Embryonic facial prominence (tissue), 1 donor: Measurements from ENCODE around the gene CIAO1.
"Not testable (repeated sequence)": the region's sequence is repeated elsewhere in the genome, so short reads cannot be mapped to it uniquely, and the experiment has no call there.

Experiments used
- DNase-seq: peaks from one replicate; pipeline ENCODE4 v3.0.0-alpha.2; 2016; ENCODE audit errors: extremely low spot score

The CIAO1 gene

DNA sequence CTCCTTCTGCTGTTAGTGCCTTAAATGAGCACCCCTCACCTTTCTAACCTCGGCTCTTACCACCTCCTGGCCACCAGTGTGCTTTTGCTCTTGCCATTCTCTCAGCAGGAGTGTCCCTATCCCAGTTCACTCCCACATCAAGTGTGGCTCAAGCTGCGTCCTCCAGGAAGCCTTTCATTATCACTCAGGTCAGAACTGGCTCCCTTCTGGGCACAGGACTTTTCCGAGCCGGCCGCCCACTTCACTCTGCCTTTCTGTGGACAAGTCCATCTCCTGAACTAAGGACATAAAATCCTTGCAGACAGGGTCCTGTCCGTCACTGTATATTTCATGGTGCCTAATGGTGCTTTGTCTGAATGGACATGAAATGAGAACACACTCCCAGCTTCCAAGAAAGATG is 15.8 kb upstream of the CIAO1 start:
- no peak for DNase-seq

DNA sequence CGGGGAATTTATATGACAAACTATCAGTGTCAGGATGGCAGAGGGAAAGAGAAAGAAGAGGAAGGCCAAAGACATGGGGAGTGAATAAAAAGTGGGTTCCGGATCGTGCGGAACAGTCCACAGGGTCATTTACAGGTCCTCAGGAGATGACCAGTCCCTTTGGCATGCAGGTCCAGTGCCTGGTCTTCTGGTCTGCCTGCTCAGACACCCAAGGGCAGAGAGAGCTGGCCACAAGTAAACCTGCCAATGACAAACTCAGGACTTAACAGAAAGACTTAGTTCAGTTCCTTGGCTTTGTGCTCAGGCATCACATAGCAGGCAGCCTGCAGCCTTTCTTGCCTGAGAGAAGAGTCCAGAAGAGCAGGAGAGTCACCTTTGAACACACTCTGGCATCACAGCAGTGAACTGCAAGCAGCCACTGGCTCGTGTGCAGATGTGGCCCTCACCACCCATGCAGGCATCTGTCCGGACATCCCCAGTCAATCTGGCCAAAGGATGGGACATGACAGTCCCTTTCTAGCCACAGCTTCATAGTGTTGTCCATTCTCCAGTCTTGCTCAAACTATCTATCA is 14.2 kb upstream of the CIAO1 start:
- DNase-seq = no peak

DNA sequence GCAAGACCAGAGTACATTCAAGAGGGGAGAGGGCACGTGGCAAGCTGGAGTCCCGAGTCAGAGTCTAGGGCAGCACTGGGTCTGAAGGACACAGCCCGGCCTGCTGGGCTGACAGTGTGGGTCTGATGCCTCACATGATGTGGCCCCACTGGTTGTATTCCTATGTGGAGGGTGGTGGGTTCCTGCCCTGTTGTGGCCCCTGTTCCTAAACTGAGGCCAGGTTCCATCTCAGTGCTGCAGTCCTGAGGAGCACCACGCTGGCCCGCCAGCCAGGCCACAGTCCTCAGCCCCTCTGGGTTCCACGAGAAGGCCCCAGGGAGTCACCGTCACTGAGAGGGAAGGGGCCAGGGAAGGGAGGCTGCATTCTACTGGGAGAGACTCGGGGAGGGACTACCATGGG is 13.5 kb upstream of the CIAO1 start:
- no peak for DNase-seq

DNA sequence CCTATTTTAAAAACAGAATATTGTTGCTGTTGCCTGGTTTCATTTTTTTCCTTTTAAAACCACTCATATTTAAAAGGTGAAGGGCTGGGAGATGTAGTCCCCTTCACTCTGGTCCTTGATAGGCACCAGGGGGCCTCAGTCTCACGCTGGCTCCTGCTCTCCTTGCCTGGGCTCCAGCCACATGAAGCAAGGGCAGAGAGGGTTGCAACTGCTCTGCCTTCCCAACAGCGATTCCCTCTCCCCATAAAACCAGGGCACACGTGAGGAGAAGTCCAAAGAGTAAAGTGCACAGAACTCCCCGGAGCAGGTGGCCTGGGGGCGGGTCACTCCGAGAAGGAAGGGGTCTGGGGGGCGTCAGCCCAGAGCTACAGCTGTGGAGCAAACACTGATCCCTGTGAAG is 13.0 kb upstream of the CIAO1 start:
- no peak for DNase-seq

DNA sequence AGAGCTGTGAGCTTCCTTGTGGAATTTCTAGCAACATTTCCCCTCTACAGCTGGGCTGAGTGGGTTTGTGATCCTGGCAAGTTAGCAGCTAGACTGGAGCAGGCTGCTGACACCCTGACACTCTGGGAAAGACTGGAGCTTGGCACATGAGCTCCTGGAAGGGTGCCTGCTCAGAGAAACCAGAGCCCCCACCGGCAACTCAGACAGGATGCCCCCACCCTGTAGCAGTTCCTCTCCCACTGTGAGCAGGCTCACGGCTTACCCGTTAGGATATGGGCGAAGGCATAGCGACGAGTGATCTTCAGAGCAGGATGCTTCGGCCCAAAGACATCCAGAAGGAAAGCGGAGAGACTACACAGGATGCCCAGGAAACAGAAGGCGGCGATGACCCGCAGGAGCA is 11.5 kb upstream of the CIAO1 start:
- no peak for DNase-seq

DNA sequence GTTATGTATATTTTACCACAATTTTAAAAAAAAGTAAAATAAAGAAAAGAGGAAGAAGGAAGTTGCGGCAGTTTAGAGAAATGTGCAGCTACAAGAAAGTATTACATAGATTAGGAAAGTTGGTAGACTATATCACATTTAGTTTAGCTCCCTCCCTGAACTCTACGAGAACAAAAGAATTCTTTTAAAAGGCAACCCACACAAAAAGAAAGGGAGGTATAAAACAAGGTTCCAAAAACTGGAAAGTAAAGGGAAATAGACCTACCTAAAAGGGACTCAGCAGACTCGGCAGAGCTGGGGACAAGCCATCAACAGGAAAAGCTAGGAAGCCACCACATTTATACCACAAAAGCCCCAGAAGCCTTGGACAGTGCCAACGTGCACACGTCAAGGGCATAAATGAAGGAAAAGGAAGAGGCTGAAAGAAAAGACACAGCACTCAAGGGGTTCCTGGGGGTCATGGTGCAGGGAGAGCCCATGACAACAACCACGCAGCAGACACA is 9.4 kb upstream of the CIAO1 start:
- DNase-seq = no peak

DNA sequence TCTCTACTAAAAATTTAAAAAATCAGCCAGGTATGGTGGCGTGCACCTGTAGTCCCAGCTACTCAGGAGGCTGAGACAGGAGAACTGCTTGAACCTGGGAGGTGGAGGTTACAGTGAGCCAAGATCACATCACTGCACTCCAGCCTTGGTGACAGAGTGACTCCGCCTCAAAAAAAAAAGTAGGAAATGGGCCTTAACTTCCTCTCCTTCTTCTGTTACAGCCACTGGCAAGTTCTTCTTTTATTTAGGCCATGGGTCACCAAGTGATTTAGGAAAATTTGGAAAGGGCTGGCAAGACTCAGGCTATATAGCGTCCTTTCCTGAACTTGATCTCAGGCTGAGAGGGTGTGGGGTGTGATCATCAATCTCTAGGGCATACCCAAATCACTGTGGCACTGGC is 8.3 kb upstream of the CIAO1 start:
- DNase-seq = not testable (repeated sequence)

DNA sequence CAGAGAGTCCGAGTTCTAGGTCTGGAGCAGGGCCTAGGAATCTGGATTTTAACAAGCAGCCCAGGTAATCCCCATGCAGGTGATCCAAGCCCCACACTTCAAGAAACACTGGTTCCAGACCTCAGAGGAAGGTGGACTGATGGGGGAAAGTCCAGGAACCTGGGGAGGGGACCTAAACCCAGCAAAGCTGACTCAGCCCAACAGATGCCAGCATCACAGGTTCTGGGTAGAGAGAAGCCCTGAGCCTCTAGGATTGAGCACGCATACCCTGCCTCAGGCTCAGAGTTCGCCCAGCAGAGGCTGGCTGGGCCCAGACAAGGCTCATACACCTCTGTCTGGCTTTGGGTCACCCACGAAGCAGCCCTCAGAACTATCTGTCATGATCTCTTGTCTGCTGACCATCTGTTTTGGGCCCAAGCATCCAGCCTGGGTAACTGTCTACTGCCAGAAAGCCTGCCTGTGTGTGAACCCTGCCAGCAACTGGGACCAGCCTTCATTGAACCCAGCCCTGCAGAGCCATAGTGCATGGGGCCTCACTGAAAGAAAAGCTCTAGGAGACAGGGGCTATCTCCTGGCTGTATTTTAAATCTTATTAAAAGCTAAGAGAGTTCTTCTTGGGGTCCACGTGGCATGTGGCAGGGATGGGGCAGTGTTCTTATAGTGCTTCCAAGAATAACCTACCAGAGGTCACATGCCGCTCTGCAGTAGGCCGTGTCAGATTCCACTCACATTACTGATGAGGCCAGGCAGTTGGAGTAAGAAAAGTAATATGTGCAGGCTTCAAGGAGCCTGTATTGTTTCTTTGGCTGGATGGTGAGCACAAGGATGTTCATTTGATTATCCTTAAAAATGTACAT is 7.6 kb upstream of the CIAO1 start:
- DNase-seq = no peak

DNA sequence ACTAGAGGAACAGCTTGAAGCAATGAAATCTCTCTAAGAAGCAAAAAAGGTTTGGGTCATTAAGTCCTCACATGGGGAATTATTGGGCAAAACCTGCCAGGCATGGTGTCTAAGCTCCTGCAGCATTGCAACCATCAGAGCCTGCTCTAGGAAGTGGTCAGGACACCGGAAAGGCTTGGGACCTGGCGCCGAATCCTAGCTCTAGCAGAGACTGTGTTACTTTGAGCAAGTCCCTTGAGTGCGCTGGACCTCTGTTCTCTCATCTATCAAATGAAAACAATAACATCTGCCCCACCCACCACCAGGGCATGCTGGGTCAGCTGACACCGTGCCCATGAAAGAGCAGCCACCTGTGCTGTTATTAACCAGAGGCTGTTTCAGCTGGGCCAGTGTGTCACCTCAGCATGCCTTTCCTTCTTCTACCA is 6.5 kb upstream of the CIAO1 start:
- no peak for DNase-seq

DNA sequence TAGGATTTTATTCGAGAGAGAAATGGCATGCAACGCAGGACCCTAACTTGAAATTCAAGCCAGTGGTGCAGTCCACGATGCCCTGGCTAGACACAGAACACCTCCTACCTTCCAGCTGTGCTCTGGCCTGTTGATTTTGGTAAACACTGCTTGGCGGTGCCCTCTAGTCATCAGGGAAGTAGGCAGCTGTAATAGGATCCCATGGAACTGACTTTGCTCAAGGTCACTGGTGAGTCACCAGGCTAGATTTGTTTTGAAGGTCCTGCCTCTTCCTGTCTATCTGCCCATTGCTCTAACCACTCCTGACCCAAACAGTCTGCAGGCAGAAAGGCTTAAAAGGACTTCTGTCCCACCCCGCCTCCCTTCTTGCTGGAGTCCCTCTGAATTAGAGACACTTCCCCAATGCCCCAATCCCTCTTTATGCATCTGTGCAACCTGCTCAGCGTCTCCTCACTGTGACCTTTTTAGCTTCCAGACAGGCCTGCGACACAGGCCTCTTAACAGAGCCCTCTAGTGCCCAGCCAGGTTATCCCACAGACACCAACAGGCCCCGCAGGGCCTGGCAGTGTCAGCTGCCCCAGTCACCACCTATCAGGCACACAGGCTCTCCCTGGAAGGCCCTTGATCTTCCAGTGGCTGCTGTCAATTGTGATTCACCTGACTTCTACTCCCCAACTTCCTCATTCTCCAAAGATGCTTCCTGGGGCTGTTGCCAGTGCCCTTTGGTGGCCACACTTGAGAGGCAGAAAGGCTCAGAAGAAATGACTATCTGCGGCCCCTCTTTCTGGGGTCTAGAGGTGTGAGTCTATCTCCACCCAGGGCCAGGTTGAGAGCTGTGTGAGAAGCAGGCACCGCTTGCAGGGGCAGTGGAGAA is 5.4 kb upstream of the CIAO1 start:
- DNase-seq = no peak

DNA sequence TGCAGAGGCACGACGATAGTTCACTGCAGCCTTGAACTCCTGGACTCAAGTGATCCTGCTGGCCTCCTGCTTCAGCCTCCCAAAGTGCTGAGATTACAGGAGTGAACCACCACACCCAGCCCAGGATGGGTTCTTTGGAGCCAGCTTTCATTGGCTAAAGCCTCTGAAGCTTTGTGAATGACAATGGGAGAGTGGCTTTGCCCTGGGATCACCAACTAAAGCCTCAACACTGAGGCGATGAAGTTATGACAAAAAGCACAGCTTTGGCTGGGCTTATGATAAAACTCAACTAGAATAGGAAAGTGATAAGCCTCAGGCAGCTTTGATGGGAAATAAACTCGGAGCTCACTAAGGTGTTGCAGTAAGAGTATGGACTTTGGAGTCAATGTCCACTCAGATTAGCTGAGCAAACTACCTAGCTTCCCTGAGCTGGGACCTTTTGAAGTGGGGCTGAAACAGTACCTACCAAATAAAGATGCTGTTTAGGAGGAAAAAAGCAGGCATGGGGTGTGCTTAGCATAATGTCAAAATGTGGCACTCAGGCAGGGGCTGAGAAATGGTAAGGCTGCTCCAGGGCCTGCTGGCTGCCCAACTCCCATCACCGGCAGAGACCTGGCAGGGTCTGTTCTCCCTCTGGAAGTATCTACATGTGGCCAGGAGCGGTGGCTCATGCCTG is 4.6 kb upstream of the CIAO1 start:
- no peak for DNase-seq

DNA sequence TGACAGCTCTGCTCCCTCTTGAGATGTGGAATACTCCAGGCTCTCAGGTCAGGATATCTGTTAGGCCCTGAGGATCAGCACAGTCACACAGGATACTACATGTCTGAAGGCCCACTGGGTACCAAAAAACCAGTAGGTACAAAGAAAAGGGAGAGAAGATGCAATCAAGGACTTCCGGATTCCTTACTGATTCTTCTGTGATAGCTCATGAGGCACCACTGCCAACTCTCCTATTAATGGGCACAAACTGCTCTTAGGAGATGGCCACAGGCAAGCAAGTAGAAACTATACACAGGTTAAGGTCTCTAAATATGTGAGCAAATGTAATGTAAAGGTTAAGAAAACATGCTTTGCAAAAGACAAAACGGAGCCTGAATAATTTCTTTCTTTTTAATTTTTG is 3.7 kb upstream of the CIAO1 start:
- no peak for DNase-seq

DNA sequence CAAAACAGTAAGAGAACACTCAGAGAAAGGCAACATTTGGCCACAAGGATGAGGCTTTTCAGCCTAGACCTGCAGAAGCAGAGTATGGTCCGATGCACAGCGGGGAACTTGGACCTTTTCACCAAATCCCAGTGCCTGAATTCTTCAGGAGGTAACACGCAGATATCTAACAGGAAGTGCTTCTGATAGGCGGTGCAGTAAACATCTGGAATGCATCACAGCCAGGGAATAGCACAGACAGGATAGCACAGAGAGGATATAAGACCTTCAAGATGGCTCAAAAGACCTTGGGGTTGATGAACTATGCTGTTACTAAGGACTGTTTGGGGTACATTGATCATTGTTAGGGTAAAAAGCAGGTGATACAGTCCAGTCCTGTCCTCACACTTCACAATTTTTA is 1.9 kb upstream of the CIAO1 start:
- no peak for DNase-seq

DNA sequence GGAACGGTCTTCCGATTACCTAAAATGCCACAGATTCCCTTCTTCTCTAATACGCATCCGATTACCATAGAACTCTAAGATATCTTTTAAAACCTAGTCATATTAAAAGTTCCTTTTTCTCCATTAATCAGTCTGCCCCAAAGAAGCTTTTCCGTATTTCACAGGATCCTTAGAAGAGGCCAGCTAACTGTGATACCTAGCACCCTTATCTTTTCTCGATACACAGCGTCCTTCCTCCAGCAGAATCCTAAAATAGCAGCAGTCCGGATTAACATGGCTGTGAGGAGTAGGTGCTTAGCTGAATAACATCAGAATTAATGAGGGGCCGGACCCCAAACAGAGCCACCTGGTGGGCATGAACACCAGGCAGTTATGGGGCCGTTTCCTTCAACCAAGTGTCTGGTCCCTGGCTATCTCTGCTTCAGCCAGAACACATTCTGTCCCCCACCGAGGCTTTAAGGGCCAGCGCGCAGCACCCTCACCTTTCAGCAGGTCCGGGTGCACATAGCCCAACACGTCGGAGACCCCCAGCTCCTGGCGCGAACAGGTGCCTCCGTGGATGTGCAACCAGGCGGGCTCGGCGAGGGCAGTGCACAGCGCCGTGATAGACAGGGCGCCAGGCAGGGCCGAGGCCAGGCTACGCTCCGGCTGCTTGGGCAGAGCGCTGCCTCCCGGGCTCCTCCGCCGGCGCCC is 1.2 kb upstream of the CIAO1 start:
- no peak for DNase-seq

DNA sequence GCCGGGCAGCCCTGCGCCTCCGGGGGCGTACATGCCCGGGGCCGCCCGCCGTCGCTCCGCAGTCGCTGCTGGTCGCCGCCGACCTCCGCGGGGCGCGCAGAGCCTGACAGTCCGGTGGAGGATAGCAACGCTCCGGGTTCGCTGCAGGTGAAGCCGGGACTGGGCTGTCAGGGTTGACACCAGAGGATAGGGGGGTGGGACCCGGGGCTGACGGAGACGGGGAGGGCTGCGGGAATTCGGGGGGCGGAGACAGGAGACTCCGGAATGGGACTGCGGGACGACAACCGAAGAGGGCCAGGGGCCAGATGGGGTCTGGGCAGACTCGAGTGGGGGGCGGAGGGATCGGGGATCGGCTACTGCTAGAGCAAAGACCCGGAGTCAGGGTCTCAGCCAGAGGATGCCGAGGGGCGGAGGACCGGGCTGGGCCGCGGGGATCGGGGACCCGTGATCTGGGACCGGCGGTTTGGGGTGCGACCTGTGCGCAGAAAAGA is 631 bp upstream of the CIAO1 start:
- DNase-seq = no peak

DNA sequence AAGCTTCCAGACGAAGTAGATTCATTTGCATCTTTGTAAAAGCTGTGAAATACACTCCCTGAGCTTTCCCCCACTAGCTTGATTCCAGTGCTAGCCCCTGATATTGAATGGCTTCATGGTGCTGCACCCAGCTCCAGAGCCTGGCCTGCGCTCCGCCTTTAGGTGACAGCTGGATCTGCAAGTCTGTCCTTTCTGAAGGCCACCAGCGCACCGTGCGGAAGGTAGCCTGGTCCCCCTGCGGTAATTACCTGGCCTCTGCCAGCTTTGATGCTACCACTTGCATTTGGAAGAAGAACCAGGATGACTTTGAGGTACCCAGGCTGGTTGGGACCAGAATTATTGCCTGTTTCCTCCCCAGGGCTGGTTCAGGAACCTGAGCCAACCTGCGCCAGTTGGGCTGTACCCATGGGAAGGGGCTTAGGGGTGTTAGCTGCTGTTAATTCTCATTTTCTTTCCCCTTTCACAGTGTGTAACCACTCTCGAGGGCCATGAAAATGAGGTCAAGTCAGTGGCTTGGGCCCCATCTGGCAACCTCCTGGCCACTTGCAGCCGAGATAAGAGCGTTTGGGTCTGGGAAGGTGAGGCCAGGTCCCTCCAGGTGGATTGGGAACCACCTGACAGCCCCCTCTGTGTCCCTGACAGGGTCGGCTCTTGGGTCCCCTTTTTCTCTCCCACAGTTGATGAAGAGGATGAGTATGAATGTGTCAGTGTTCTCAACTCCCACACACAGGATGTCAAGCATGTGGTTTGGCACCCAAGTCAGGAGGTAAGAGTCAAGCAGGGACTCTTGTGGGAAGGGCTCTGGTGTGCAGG is 1.3 kb downstream of the CIAO1 start:
- DNase-seq = no peak

DNA sequence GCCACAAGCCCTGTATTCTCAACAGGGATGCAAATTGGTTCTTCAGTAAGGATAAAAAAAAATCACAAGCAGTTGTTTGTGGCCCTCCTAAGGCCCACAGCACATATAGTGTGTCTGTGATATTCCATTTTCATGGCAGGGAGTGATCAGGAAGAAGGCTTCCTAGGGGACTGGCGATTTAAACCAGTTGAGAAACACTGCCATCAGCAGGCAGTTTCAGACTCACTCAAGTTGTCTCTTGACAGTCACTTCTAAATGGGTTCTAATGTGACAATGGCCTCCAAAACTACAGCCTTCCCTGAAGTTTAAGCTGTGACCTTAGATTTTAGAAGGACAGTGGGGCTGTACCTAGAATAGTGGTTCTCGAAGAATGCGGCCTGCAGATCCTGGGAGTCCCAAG is 6.0 kb downstream of the CIAO1 start:
- DNase-seq = no peak

DNA sequence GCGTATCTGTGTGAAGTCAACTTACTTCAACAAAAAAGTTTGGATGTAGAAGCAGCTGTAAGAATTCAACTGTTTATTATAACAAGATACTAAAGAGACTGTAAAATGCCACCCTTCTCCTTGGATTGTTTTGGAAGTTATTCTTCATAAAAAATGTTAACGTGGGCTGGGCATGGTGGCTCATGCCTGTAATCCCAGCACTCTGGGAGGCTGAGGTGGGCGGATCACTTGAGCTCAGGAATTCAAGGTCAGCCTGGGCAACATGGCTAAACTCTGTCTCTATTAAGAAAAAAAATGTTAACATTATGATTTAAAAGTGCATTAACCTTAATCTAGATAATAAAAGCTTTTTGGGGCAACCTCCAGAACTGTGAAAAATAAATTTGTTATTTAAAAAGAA is 7.7 kb downstream of the CIAO1 start:
- DNase-seq = no peak

DNA sequence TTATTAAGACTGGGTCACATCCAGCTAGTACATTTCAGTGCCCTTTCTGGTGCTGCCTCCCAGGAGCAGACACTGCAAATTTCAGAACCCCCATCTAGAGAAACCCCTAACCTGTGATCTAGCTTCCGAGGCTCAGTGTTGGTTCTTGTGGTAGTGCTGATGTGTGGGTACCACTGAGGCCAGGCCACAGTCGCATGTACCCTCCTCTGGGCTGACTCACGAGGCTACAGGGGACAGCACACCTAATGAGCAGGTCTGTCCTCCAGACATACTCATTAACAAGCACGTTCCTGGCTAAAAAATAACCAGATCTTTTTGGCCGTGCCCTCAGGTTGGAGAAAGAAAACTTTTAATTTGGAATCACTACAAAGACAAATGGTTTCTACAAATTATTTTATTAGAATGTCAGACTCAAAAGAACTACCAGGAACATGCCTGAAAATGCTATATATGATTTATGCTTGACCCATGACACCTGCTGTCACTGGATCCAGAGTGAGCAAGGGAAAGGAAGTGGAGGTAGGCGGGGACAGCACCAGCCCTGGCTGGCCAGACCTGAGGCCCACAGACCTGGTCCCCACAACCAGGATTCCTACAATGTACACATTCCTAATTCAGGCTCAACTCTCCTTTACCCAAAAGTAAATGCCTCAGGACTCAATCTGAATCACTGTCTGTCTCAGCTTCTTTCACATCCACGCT is 8.5 kb downstream of the CIAO1 start:
- DNase-seq = no peak
